Measurements from ENCODE around the gene AKAP6.

- TF ChIP-seq SKIL (IDR thresholded peaks at IDR 0.05; ENCODE audit: low read depth, poor library complexity, severe bottlenecking) (no peak), SP1 (IDR thresholded peaks at IDR 0.05; ENCODE audit: low read depth, low read length) (no peak), CTCF (IDR thresholded peaks at IDR 0.05 in 2 of 3, conservative IDR thresholded peaks at IDR 0.05 in 1 of 3; ENCODE audit: control insufficient read depth in 2 of 3, extremely low read depth in 1 of 3, insufficient read depth in 1 of 3, low read depth in 3 of 3, low read length in 3 of 3) (no peak), BRCA1 (IDR thresholded peaks at IDR 0.05; ENCODE audit: low read depth, low read length) (no peak), ZZZ3 (IDR thresholded peaks at IDR 0.05; ENCODE audit: control insufficient read depth, insufficient read length, low read depth) (no peak), CREB1 (IDR thresholded peaks at IDR 0.05; ENCODE audit: low read depth) (no peak), MXI1 (IDR thresholded peaks at IDR 0.05; ENCODE audit: low read depth, low read length) (no peak), RAD21 (IDR thresholded peaks at IDR 0.05; ENCODE audit: insufficient read depth, low read depth, low read length) (no peak), EP300 (IDR thresholded peaks at IDR 0.05; ENCODE audit: borderline replicate concordance in 1 of 2, control insufficient read depth in 1 of 2, low read depth in 2 of 2, low read length in 2 of 2) (no peak), CHD1 (IDR thresholded peaks at IDR 0.05; ENCODE audit: low read depth, low read length) (no peak), SMAD1 (IDR thresholded peaks at IDR 0.05; ENCODE audit: low read depth, partially characterized antibody) (no peak), ZNF24 (IDR thresholded peaks at IDR 0.05) (no peak), POLR2AphosphoS5 (IDR thresholded peaks at IDR 0.05; ENCODE audit: low read length) (no peak)
Measured at GRCh38 chr14:32412532-32412931, 83.4 kb downstream of the AKAP6 start.
